B cell (primary cell): ENCODE results near the gene NAA15. TPM values are rescaled to one million over a fixed set of nuclear protein-coding genes. Genes with fewer than 3 reads are reported as not detected.

Experiments used
- ATAC-seq: fragments of 200-7000 bp; cut with Tn5 transposase; one replicate; pipeline ENCODE4 v1.10.0; 2021; ENCODE audit warnings: low read depth, mild to moderate bottlenecking, moderate number of reproducible peaks, moderate library complexity
- CTCF ChIA-PET: fragments of 350-600 bp; sonication (Branson Sonifier 250); formaldehyde crosslinking; loops from one replicate; lab custom pipeline; 2021; ENCODE audit warnings: antibody characterized with exemption, inconsistent platforms; lab: Charles Lee
- POLR2A ChIA-PET: fragments of 350-600 bp; sonication (Branson Sonifier 250); formaldehyde crosslinking; loops from one replicate; lab custom pipeline; 2021; ENCODE audit warnings: antibody characterized with exemption; lab: Charles Lee
- DNase-seq: peaks from one replicate; pipeline ENCODE4 v3.0.0; 2013
- H2AFZ ChIP-seq: 2 replicates; pipeline ENCODE4 v1.6.1; 2012; ENCODE audit warnings: mild to moderate bottlenecking, low read depth, low read length; ENCODE audit not compliant: insufficient read depth, poor library complexity, severe bottlenecking
- H3K27ac ChIP-seq, 2 donors: 1 replicate in 1 of 2; 2 replicates in 1 of 2; pipeline ENCODE4 v1.5.1; 2012 to 2013; ENCODE audit warnings: low read length in 2 of 2, mild to moderate bottlenecking in 2 of 2, moderate library complexity in 1 of 2
- H3K27me3 ChIP-seq, 4 experiments: fragments of 200-600 bp in 1 of 4; sonication (generic) in 1 of 4; replicated peaks in 1 of 4; 1 replicate in 2 of 4; 2 replicates in 2 of 4; pipeline versions ENCODE4 v1.6.1 to v1.7.0; 2013 to 2016; ENCODE audit warnings: low read length in 3 of 4, mild to moderate bottlenecking in 2 of 4, mixed read lengths in 1 of 4, moderate library complexity in 1 of 4; ENCODE audit not compliant: insufficient read depth in 4 of 4, control insufficient read depth in 3 of 4; ENCODE audit errors: control extremely low read depth in 1 of 4
- H3K36me3 ChIP-seq, 2 experiments: replicated peaks in 1 of 2; 1 replicate in 1 of 2; 2 replicates in 1 of 2; pipeline versions ENCODE4 v1.6.1 to v1.7.1; 2013; ENCODE audit warnings: low read length in 1 of 2; ENCODE audit not compliant: insufficient read depth in 2 of 2, control insufficient read depth in 1 of 2; ENCODE audit errors: control extremely low read depth in 1 of 2, extremely low read depth in 1 of 2
- H3K4me1 ChIP-seq, 2 donors: fragments of 200-600 bp in 1 of 2; sonication (generic) in 1 of 2; 1 replicate in 1 of 2; 2 replicates in 1 of 2; pipeline versions ENCODE4 v1.5.1 to v1.6.1; 2013 to 2017; ENCODE audit warnings: low read length in 2 of 2; ENCODE audit not compliant: control insufficient read depth in 2 of 2, insufficient read depth in 2 of 2
- H3K4me2 ChIP-seq: replicated peaks from 2 replicates; pipeline ENCODE3; 2012; ENCODE audit warnings: mild to moderate bottlenecking, low read depth, low read length; ENCODE audit not compliant: poor library complexity, severe bottlenecking
- H3K4me3 ChIP-seq, 5 experiments: fragments of 200-600 bp in 1 of 5; sonication (generic) in 1 of 5; 1 replicate in 3 of 5; 2 replicates in 2 of 5; pipeline versions ENCODE4 v1.5.1 to v1.7.0; 2011 to 2016; ENCODE audit warnings: low read length in 4 of 5, mild to moderate bottlenecking in 4 of 5, low read depth in 2 of 5, control low read depth in 1 of 5, moderate library complexity in 1 of 5; ENCODE audit not compliant: insufficient read depth in 1 of 5; ENCODE audit errors: control extremely low read depth in 1 of 5, extremely low read depth in 1 of 5
- H3K79me2 ChIP-seq: fragments of 200-600 bp; sonication (generic); one replicate; pipeline ENCODE4 v1.6.0; 2016; ENCODE audit warnings: low read length; ENCODE audit not compliant: control insufficient read depth, insufficient read depth
- H3K9ac ChIP-seq: fragments of 200-600 bp; sonication (generic); 2 replicates; pipeline ENCODE4 v1.6.1; 2017; ENCODE audit warnings: mild to moderate bottlenecking, low read length, moderate library complexity
- H3K9me3 ChIP-seq, 3 donors: one replicate each; pipeline versions ENCODE4 v1.6.1 to v1.7.1; 2013; ENCODE audit warnings: low read length in 2 of 3; ENCODE audit not compliant: control insufficient read depth in 2 of 3, insufficient read depth in 1 of 3; ENCODE audit errors: control extremely low read depth in 1 of 3
- H4K20me1 ChIP-seq: 2 replicates; pipeline ENCODE4 v1.6.0; 2012; ENCODE audit warnings: mild to moderate bottlenecking, low read length; ENCODE audit not compliant: insufficient read depth, control insufficient read depth, poor library complexity, severe bottlenecking
- H3K27ac Mint-ChIP-seq: one replicate; pipeline ENCODE4 v1.8.0; 2021; ENCODE audit warnings: mixed read lengths
- H3K27me3 Mint-ChIP-seq: one replicate; pipeline ENCODE4 v1.8.0; 2021; ENCODE audit warnings: mixed read lengths
- H3K4me1 Mint-ChIP-seq: one replicate; pipeline ENCODE4 v1.8.0; 2021; ENCODE audit warnings: mixed read lengths
- H3K4me3 Mint-ChIP-seq: one replicate; pipeline ENCODE4 v1.8.0; 2021; ENCODE audit warnings: mixed read lengths
- H3K9me3 Mint-ChIP-seq: one replicate; pipeline ENCODE4 v1.8.0; 2022; ENCODE audit warnings: mixed read lengths; ENCODE audit not compliant: insufficient read depth
- CTCF ChIP-seq: fragments of 200-600 bp; IDR thresholded peaks from one replicate; pipeline ENCODE4 v1.8.0; 2022; ENCODE audit warnings: antibody characterized with exemption, mild to moderate bottlenecking
- EZH2 ChIP-seq: IDR thresholded peaks from 2 replicates; pipeline ENCODE4 v1.6.1; 2012; ENCODE audit warnings: borderline replicate concordance, low read depth, mild to moderate bottlenecking, moderate library complexity, low read length; ENCODE audit not compliant: insufficient read depth, poor library complexity, severe bottlenecking
- WGBS: methylation state at CpG from one replicate; pipeline ENCODE4 v1.1.5; 2013; ENCODE audit warnings: missing lambda C conversion rate; ENCODE audit not compliant: insufficient coverage; 5-methylcytosine and 5-hydroxymethylcytosine counted together
- intact Hi-C: fragments of 100-400 bp; cut with micrococcal nuclease; formaldehyde crosslinking; loops from one replicate; pipeline ENCODE4 v1.10.0; 2022
- polyA minus RNA-seq: library from RNA; depleted of rRNA, polyadenylated mRNA; stranded (reverse); fragments of >200 nt; gene quantifications from 2 replicates; pipeline ENCODE4 v1.2.3, GENCODE V29; 2012
- polyA plus RNA-seq: library from polyadenylated mRNA; depleted of rRNA; stranded (reverse); fragments of >200 nt; gene quantifications from 2 replicates; pipeline ENCODE4 v1.2.3, GENCODE V29; 2012
- total RNA-seq, 2 donors: library from RNA; stranded (reverse); fragments of 120-200 nt in 1 of 2; gene quantifications; 1 replicate in 1 of 2; 2 replicates in 1 of 2; pipeline versions ENCODE4 v1.2.3 to v1.2.4, GENCODE V29; 2013 to 2022

NAA15 gene
- total RNA-seq (56.7 and 59.5 TPM in 2 replicates), polyA plus RNA-seq (9.2 and 10.0 TPM in 2 replicates), polyA minus RNA-seq (11.2 and 15.7 TPM in 2 replicates)
- 45.9 TPM for total RNA-seq (2013)

GRCh38 chr4:139301113-139301820 is at the start of gene NAA15:
Gene NAA15 (plus strand): TSS chr4:139301505. CDS start chr4:139301778, 273 bp downstream.
- Histone ChIP-seq H3K4me1 (peaks cover 22 to 23% of the 10 kb centered on the region in 2 donors), H3K27ac (peak within 1 kb of the TSS; percentile 91 to 96), H2AFZ (peak within 1 kb of the TSS; percentile 86), H4K20me1 (peaks cover 8% of the 10 kb centered on the region), H3K79me2 (peaks cover 79% of the 10 kb centered on the region), H3K27me3 (no peaks in the 10 kb centered on the region), H3K4me3 (peak within 1 kb of the TSS; percentile 75 to 98 (median 94)), H3K9ac (peak within 1 kb of the TSS; percentile 91), H3K9me3 (no peaks in the 10 kb centered on the region), H3K4me2 (peak within 1 kb of the TSS; percentile 73), H3K36me3 (peaks cover 0 to 6% of the 10 kb centered on the region in 2 experiments)
- Mint-ChIP-seq H3K9me3 (no peaks in the 10 kb centered on the region), H3K4me1 (peaks cover 45% of the 10 kb centered on the region), H3K4me3 (peak within 1 kb of the TSS; percentile 99), H3K27ac (peak within 1 kb of the TSS; percentile 99), H3K27me3 (no peaks in the 10 kb centered on the region)
- intact Hi-C loops, result loop anchor here (1.0 to 5.0 kb wide), 9 partner anchors 11 to 852 kb away; partner anchors contain the start of genes ELF2, NOCT and SETD7
- POLR2A ChIA-PET, result interaction anchor here (0.5 to 3.0 kb wide), 6 partner anchors 9 to 254 kb away, joined by 3 to 28 read pairs (median 8); partner anchors contain the start of genes ELF2 and SETD7
- peak; percentile 89 for ATAC-seq
- CTCF ChIA-PET, result interaction anchor here (0.6 to 4.1 kb wide), 23 partner anchors 9 to 271 kb away, joined by 3 to 24 read pairs (median 4); partner anchors contain the start of genes ELF2 and MGARP
- no peak for TF ChIP-seq EZH2
- no peak for TF ChIP-seq CTCF
- WGBS, result under 1% methylated on average over 59 of the region's 61 CpGs
- DNase-seq, result peak; percentile 98

GRCh38 chr4:139253046-139253445 is 48.3 kb upstream of the NAA15 start:
- POLR2A ChIA-PET, result no interaction called here
- H3K9ac ChIP-seq, result no peak overlapping the region
- CTCF ChIA-PET, result interaction anchor here (0.6 kb wide), 1 partner anchor 21 kb away, joined by 3 read pairs; no protein-coding TSS in a partner anchor
- no peak for TF ChIP-seq EZH2
- no peak for TF ChIP-seq CTCF
- H3K36me3 ChIP-seq, result no peaks in the 10 kb centered on the region
- ATAC-seq (no peak), DNase-seq (no peak)
- no peaks in the 10 kb centered on the region for H3K9me3 Mint-ChIP-seq
- no peak overlapping the region for H3K4me3 ChIP-seq
- no peak overlapping the region for H3K27ac ChIP-seq
- no peak overlapping the region for H3K4me3 Mint-ChIP-seq
- no peak overlapping the region for H2AFZ ChIP-seq
- H3K4me1 Mint-ChIP-seq, result peaks cover 7% of the 10 kb centered on the region
- no peaks in the 10 kb centered on the region for H4K20me1 ChIP-seq
- H3K79me2 ChIP-seq, result no peaks in the 10 kb centered on the region
- no peak overlapping the region for H3K4me2 ChIP-seq
- no peaks in the 10 kb centered on the region for H3K9me3 ChIP-seq
- no peaks in the 10 kb centered on the region for H3K27me3 Mint-ChIP-seq
- H3K27ac Mint-ChIP-seq, result no peak overlapping the region
- peaks cover 0 to 2% (median 0%) of the 10 kb centered on the region in 4 experiments for H3K27me3 ChIP-seq
- peaks cover 5 to 6% of the 10 kb centered on the region in 2 donors for H3K4me1 ChIP-seq
- intact Hi-C loops, result no loop called here
